GM10266 (cell line): ENCODE measurements around the gene KRTAP5-8.

Source experiments
- DNase-seq: peaks from one replicate; pipeline ENCODE4 v3.0.0; 2012; ENCODE audit errors: extremely low spot score
- TF ChIP-seq, protein P1 (sequence below): IDR thresholded peaks from 2 replicates; pipeline ENCODE4 v1.5.1; 2012; ENCODE audit warnings: mild to moderate bottlenecking, low read depth; ENCODE audit not compliant: control insufficient read depth, insufficient read depth; ENCODE audit errors: missing control alignments

The KRTAP5-8 gene

DNA sequence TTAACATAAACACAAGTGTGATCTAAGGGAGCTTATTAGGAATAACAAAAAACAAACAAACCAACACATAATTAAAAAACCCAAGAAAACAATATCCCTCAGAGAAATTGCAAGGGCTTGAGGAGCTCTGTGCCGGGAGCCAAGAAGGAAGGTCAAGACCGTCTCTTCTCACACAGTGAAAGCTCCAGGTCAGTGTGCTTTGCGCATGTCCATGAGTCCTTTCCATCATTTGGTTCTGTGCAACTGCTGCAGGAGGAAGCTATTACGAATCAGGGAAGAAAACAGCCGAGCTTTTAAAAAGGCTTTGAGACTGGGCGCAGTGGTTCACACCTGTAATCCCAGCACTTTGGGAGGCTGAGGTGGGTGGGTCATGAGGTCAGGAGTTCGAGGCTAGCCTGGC, 4.6 kb downstream of the KRTAP5-8 start:
- DNase-seq = no peak
- TF ChIP-seq, protein P1, sequence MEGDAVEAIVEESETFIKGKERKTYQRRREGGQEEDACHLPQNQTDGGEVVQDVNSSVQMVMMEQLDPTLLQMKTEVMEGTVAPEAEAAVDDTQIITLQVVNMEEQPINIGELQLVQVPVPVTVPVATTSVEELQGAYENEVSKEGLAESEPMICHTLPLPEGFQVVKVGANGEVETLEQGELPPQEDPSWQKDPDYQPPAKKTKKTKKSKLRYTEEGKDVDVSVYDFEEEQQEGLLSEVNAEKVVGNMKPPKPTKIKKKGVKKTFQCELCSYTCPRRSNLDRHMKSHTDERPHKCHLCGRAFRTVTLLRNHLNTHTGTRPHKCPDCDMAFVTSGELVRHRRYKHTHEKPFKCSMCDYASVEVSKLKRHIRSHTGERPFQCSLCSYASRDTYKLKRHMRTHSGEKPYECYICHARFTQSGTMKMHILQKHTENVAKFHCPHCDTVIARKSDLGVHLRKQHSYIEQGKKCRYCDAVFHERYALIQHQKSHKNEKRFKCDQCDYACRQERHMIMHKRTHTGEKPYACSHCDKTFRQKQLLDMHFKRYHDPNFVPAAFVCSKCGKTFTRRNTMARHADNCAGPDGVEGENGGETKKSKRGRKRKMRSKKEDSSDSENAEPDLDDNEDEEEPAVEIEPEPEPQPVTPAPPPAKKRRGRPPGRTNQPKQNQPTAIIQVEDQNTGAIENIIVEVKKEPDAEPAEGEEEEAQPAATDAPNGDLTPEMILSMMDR = no peak

DNA sequence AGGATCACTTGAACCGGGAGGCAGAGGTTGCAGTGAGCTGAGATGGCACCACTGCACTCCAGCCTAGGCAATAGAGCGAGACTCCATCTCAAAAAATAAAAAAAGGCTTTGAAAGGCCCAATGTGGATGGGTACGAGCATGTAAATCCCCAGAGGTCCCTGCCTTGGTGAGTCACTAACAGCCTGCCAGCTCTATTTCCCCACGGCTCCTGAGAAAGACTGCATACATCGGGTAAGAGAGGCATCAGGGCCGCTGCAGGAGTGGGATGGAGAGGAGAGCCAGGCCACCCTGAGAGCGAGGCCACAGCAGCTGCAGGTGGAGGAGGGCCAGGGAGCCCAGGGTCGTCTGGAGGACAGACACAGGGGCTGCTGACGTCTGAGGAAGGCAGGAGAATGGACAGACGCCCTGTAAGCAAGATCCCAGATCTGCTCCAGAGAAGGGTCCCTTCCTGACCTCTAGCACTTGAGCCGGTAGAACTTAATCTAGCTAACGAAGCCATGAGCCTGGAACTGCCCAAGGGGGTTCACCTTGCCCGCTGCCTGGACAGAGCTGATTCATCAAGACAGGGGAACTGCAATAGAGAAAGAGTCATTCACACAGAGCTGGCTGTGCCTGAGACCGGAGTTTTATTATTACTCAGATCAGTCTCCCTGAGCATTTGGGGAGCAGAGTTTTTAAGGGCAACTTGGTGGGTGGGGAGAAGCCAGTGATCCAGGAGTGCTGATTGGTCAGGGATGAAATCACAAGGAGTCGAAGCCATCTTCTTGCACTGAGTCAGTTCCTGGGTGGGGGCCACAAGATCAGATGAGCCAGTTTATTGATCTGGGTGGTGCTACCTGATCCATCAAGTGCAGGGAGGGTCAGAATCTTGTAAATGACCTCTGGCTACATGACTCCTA, 5.3 kb downstream of the KRTAP5-8 start:
- DNase-seq = no peak
- TF ChIP-seq, protein P1 = no peak

DNA sequence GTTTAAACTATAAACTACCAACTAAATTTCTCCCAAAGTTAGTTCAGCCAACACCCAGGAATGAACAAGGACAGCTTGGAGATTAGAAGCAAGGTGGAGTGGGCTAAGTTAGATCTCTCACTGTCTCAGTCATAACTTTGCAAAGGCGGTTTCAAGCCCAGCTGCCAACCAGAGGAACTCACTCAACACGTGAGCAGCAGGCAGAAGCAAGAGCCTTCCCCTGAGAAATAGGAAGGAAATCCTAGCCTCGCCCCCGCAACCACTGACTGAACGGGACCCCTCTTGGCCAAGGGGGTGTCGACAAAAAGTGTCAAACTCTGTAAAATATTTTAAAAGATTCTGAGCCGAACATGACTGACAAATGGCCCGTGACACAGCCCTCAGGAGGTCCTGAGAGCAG, 6.0 kb downstream of the KRTAP5-8 start:
- TF ChIP-seq, protein P1 = no peak
- DNase-seq = no peak

DNA sequence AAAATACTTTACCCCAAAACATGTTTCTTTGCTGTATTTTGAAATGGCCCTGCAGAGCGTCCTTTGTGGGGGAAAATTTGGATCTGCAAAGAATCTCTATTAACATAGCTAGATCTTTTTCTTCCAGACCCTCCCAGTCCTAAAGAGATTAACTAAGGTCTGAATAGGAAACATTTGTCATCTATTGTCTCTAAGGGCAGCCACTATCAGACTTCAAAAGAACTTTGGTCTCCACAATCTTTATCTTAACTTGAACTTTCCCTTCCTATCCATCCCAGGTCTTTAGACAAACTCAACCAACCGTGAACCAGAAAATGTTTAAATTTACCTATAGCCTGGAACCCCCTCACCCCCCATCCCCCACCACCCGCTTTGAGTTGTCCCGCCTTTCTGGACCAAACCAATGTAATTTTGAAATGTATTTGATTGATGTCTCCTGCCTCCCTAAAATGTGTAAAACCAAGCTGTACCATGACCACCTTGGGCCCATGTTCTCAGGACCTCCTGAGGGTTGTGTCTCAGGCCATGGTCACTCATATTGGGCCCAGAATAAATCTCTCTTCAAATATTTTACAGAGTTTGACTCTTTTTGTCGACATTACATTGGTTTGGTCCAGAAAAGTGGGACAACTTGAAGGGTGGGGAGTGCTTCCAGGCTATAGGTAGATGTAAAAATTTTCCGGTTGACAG, 6.8 kb downstream of the KRTAP5-8 start:
- TF ChIP-seq, protein P1 = no peak

DNA sequence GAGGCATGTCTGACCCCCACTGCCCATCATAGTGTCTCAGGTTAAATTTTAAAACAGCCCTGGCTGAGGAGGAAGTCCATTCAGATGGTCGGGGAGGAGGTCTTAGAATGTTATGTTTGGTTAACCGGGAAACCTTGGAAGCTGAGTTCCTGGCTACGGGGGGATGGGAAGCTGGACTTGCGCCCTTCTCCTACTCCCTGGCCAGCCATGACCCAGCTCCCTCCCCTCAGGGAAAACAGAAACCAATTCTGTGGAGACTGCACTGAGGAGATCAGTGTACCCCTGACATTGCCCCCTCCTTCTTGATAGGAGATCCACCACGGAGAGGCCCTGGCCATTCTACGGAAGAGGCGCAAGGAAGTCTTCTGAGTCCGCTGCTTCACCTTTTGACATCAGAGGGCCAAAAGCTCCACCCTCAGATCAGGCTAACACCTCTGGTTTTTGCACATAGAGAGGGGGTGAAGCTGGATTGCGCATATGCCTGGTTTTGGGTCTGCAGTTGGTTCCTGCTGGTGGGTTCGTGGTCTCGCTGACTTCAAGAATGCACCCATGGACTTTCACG, 7.7 kb downstream of the KRTAP5-8 start:
- no peak for DNase-seq
- TF ChIP-seq, protein P1 = no peak

More for the DNA sequence above, 6.8 kb downstream of the KRTAP5-8 start:
- DNase-seq = no peak

DNA sequence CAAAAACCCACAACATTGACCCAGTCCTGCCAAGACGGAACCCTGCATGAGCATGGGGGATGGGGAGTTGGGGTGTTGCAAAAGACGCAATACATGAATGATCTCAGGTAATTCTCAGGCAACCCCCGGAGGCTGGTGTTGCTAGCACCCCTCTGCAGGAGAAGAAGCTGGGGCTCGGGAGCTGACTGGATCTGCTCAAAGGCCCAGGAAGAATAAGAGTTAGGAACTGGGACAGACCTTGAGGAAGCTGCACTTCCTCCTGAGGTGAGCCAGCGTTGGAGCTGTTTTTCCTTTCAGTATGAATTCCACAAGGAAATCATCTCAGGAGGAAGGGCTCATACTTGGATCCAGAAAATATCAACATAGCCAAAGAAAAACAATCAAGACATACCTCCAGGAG, 10.3 kb downstream of the KRTAP5-8 start, which contains the start of gene KRTAP5-9:
Gene KRTAP5-9, plus strand, starts transcription at position 301 of the 400 bp plus-strand sequence. CDS start 238 bp downstream, outside the sequence.
- TF ChIP-seq, protein P1 = no peak
- no peak for DNase-seq
